ENCODE results near the gene CEP126.

DNA sequence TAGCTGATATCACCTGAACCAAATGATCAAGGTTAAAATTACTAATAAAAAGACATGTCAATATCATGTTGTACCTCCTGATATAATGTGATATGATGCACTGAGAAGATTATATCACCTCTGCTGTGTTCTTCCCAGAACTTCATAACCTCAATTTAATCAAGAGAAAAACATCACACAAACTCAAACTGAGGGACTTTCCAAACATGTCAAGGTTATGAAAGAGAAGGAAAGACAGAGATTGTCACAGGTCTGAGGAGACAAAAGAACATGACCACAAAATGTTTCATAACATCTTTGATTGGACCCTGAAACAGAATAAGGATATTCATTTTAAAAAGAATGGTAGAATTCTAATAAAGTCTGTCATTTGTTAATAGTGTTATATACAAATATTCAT, 89.4 kb downstream of the CEP126 start:
- TF ChIP-seq CTCF (IDR thresholded peaks at IDR 0.05) = no peak
- no peak for TF ChIP-seq POLR2A (IDR thresholded peaks at IDR 0.05)
- no peak for TF ChIP-seq POLR2AphosphoS5 (IDR thresholded peaks at IDR 0.05; ENCODE audit: insufficient read depth in 1 of 2, low read depth in 1 of 2)
